NCI-H748 treated with DMSO at 0.1 percent for 48 hours (cell line): Measurements from ENCODE around the gene ZGPAT.
A peak's percentile ranks its signal among the peaks of the same experiment; 100 is the strongest.

Experiments
- DNase-seq: peaks from one replicate; lab custom pipeline; 2025; lab: John Stamatoyannopoulos, UW

The ZGPAT gene

DNA sequence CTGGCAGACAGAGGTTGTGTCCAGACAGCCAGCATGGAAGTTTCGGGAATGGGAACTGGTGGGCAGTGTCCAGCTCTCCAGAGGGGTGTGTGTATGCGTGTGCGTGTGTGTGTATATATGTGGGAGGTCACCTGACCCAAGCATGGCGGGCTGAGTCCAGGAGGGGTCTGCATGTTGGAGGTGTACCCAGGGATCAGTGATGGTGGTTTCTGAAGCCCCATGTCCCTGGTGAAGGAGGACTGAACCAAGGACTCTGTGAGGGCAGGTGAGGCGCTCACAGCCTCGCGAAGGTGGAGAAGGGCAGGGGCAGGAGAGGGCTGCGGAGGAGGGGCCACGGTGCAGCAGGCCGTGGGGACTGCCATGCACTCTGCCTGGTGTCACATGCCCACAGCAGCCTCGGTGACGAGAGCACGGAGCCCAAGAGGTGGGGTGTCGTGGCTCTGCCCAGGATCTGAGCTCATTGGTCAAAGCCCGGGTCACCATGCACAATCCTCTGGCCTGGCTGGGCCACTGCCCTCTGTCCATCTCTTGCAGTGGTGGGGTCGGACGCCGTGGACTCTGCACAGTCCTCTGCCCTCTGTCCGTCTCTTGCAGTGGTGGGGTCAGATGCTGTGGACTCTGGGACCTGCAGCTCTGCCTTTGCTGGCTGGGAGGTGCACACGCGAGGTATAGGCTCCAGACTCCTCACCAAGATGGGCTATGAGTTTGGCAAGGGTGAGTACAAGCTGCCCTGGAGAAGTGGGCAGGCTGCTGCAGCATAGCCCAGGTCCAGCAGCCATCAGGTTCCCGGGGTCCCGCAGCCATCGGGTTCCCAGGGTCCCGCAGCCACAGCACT lies 26.5 kb downstream of the ZGPAT start:
- no peak for DNase-seq

DNA sequence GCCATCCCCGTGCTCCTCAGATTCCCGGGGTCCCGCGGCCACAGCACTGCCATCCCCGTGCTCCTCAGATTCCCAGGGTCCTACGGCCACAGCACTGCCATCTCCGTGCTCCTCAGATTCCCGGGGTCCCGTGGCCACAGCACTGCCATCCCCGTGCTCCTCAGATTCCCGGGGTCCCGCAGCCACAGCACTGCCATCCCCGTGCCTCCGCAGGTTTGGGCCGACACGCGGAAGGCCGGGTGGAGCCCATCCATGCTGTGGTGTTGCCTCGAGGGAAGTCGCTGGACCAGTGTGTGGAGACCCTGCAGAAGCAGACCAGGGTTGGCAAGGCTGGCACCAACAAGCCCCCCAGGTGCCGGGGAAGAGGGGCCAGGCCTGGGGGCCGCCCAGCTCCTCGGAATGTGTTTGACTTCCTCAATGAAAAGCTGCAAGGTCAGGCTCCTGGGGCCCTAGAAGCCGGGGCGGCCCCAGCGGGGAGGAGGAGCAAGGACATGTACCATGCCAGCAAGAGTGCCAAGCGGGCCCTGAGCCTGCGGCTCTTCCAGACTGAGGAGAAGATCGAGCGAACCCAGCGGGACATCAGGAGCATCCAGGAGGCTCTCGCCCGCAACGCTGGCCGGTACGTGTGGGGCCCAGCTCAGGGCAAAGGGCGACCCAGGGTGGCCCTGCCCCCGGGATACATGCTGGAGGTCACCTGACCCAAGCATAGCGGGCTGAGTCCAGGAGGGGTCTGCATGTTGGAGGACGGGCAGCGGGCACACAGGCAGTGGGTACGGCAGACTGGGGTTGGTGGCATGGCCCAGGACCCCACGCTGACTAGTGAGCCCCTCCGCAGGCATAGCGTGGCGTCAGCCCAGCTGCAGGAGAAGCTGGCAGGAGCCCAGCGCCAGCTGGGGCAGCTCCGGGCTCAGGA lies 27.4 kb downstream of the ZGPAT start:
- no peak for DNase-seq

DNA sequence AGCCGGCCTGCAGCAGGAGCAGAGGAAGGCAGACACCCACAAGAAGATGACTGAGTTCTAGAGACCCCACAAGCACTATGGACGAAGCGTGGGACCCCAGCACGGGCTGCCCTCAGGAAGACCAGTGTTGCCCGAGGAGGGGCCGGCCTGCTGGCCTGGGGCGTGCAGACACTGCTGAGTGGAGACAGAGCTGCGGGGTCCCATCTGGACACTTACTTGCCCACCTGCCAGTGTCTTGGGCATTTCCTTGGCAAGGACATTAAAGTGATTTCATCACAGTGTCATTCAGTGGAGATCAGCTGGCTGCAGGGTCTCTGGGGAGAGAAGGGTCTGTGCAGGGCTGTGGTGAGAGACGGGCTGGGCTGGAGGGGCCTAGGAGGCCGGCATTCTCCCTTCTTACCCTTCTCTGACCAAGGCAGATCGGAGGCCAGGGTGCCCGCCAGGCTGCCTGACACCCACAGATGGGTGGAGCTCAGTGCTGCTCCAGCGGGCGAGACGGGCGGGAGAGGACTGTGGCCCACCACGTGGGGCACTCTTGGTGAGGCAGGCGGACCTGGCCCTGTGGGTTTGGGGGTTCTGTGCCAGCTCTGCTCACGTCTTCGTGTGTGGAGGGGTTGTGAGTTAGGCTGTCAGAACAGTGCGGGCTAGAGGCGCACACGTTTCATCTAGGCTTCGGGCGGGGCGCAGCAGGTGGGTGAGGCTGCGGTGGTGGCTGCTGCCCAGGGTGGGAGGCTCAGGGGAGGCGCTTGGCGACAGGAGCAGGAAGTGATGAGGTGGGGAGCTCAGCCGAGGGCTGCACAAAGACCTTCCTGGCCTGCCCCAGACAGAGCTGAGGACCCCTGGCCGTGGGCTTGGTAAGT lies 28.2 kb downstream of the ZGPAT start, which contains the start of gene LIME1:
TSS of gene LIME1 (plus strand) at position 806 of the 860 bp plus-strand sequence. CDS start 886 bp downstream, outside the sequence.
- no peak for DNase-seq

DNA sequence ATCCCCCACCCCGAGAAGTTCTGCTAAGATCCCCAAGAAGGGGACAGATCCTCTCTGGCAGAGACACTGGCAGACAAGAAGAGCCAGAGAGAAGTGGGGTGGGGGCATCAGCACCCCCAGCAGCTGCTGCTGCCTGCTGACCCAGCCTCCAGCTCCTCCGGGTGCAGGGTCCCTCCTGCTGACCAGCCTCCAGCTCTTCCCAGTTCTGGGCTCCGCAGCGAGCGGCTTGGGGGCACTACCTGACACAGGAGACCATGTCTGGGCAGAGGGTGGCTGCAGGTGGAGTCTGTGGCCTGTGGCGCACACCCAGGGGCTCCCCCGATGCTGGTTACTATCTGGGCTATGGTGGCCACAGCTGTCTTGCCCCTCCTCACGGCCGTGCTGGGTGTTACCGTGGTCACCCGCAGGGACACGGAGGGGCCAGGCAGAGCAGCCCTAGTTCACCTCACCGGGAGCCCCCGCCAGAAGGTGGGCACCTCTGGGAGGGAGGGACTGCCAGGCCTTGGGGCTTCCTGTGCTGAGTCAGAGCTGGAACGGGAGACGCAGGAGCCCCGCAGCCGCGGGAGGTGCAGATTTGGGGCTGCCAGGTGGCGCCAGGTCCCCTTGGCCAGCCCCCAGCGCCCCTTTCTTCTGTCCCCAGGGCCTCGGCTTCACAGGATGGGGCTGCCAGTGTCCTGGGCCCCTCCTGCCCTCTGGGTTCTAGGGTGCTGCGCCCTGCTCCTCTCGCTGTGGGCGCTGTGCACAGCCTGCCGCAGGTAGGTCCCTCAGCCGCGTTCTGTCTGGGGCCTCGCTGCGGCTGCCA lies 29.3 kb downstream of the ZGPAT start:
- DNase-seq, result no peak

DNA sequence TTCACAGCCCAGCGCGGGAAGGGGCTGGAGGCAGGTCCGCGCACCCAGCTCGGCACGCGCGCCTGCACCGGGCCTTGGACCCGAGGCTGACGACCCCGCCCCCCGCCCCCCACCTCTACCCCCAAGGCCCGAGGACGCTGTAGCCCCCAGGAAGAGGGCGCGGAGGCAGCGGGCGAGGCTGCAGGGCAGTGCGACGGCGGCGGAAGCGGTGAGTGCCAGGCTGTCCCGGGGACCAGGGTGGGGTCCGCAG lies 29.8 kb downstream of the ZGPAT start:
- DNase-seq, result no peak

DNA sequence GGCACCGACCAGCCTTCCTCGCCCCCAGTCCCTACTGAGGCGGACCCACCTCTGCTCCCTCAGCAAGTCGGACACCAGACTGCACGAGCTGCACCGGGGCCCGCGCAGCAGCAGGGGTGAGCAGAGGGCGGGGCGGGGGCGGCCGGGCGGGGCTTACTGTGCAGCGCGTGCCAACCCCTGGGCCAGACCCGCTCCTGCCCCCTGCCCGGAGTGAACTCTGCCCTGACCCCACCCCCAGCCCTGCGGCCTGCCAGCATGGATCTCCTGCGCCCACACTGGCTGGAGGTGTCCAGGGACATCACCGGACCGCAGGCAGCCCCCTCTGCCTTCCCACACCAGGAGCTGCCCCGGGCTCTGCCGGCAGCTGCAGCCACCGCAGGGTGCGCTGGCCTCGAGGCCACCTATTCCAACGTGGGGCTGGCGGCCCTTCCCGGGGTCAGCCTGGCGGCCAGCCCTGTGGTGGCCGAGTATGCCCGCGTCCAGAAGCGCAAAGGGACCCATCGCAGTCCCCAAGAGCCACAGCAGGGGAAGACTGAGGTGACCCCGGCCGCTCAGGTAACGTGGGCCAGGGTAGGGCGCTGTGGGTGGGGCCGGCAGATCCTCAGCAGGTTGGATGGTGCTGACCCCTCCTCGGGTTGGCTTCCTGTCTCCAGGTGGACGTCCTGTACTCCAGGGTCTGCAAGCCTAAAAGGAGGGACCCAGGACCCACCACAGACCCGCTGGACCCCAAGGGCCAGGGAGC lies 30.3 kb downstream of the ZGPAT start:
- DNase-seq, result no peak

DNA sequence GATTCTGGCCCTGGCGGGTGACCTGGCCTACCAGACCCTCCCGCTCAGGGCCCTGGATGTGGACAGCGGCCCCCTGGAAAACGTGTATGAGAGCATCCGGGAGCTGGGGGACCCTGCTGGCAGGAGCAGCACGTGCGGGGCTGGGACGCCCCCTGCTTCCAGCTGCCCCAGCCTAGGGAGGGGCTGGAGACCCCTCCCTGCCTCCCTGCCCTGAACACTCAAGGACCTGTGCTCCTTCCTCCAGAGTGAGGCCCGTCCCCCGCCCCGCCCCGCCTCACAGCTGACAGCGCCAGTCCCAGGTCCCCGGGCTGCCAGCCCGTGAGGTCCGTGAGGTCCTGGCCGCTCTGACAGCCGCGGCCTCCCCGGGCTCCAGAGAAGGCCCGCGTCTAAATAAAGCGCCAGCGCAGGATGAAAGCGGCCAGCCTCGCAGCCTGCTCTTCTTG lies 30.9 kb downstream of the ZGPAT start:
- DNase-seq, result no peak

DNA sequence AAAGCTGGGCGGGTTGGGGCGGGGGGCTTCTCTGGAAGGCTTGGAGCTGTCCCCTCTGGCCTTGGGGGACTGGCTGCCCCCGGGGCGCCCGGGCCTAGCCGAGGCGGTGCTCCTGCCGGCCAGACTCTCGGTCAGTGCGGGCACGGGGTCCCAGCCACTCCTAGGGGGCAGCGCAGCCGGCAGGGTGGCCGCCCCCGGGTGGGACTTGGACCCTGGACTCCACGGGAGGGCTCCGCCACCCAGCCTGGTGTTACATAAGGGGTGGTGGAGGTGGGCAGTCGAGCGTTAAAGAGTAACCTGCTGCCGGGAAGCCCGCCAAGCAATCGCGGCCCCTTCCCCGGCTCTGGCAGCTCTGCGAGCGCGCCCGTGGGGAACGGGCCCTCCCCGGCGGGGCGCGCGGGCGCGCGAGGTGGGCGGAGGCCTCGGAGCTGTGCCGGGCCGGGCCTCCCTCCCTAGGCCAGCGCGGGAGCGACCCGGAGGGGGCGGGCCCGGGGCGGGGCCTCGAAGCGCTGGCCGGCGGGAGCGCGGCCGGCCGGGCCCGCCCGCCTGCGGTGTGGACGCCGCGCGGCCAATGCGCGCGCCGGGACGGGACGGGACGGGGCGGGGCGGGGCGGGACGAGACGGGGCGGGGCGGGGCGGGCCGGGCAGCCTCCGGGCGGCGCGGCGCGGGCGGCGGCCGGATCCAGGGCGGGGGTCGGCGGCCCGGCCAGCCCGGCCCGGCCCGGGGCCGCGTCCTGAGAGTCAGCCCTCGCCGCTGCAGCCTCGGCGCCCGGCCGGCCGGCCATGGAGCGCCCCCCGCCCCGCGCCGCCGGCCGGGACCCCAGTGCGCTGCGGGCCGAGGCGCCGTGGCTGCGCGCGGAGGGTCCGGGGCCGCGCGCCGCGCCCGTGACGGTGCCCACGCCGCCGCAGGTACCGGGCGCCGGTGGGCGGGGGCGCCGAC lies 31.6 kb downstream of the ZGPAT start, which contains the start of gene SLC2A4RG:
TSS of gene SLC2A4RG (plus strand) at position 647 of the 940 bp plus-strand sequence. CDS start at position 784, 137 bp downstream.
- peak; percentile 26 for DNase-seq

DNA sequence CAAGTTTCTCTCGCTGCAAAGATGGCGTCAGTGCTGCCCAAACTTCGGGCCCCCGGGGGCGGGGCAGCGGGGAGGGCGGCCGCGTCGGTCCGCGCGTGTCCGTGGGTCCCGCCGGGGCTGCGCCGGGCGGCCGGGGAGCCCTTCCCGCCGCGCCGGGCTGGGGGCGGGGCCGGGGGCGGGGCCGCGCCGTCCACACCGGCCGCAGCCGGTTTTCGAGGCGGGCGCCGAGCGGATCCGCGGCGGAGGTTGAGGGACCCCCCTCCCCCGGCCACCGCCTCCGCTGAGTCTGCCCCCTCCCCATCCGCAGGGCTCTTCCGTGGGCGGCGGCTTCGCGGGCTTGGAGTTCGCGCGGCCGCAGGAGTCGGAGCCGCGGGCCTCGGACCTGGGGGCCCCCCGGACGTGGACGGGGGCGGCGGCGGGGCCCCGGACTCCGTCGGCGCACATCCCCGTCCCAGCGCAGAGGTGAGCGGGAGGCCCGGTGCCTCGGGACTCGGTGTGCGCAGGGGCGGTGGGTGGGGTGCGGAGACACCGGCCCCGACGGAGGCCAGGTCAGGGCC lies 32.3 kb downstream of the ZGPAT start:
- peak; percentile 15 for DNase-seq

DNA sequence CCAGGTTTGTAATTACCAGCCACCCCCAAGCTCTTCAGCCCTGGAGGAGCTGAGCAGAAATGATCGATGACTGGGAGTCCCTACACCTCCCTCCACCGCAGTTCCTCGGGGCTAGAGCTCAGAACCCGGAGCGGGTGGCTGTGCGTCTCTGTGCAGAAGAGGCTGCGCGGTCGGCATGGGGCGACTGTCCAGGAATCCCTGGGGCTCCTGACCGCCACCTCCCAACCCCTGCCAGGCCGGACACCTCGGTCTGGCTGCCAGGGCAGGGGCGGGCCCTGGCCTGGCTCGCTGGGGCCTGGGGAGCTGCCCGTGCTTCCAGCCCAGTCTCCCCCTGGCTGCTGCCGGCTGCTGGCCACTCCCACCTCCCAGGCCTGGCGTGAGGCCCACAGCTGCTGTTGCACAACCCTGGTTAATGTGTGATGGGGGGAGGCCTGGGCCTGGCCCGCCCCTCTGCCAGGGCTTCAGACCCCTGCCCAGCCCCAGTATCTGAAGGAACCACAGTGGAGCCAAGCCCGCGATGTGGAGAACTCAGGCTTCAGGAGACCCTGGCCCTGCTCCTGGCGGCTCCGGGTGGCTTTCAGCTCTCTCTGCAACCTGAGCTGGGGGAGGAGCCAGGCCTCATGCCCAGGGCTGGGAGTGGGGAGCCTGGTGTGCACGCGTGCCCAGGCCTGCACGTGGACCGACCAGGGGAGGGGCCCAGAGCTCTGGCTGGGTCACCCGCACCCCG lies 33.0 kb downstream of the ZGPAT start:
- DNase-seq, result peak; percentile 7

DNA sequence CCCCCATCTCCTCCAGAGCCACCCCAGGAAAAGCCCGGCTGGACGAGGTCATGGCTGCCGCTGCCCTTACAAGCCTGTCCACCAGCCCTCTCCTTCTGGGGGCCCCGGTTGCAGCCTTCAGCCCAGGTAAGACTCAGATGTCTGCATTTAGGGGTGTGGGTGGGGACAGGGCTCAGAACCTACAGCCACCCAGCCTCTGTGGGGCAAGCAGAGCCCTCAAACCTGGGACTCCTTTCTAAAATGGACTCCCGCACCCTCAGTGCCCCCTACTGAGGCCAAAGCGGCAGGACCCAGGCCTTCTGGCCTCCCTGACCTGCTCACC lies 33.5 kb downstream of the ZGPAT start:
- no peak for DNase-seq

DNA sequence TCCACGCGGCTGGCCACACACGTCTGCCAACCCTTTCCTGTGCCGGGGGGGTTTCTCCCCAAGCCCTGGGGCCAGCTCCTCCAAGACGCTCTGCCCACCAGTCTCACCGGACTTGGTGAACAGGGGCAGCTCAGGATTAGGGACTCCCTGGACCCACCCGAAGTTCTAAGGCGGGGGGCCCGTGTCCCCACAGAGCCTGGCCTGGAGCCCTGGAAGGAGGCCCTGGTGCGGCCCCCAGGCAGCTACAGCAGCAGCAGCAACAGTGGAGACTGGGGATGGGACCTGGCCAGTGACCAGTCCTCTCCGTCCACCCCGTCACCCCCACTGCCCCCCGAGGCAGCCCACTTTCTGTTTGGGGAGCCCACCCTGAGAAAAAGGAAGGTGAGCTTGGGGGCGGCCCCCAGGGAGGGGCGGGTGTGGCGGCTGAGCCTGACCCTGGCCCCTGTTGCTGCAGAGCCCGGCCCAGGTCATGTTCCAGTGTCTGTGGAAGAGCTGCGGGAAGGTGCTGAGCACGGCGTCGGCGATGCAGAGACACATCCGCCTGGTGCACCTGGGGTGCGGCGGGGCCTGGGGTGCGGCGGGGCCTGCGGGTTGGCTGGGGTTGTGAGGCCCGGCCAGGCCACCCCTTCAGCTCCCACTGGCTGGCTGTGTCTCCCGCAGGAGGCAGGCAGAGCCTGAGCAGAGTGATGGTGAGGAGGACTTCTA lies 34.0 kb downstream of the ZGPAT start:
- DNase-seq, result no peak

DNA sequence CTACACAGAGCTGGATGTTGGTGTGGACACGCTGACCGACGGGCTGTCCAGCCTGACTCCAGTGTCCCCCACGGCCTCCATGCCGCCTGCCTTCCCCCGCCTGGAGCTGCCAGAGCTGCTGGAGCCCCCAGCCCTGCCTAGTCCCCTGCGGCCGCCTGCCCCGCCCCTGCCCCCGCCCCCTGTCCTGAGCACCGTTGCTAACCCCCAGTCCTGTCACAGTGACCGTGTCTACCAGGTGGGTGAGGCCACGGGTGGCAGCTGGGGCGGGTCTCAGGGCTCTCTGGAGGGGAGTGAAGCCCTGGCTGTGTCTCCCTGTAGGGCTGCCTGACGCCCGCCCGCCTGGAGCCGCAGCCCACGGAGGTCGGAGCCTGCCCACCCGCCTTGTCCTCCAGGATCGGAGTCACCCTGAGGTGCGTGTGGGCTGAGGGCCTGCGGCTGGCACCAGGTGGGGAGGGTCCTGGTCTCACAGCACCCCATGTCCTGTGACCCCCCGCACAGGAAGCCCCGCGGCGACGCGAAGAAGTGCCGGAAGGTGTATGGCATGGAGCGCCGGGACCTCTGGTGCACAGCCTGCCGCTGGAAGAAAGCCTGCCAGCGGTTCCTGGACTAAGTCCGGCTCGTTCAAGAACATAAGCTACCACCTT lies 34.7 kb downstream of the ZGPAT start:
- no peak for DNase-seq

DNA sequence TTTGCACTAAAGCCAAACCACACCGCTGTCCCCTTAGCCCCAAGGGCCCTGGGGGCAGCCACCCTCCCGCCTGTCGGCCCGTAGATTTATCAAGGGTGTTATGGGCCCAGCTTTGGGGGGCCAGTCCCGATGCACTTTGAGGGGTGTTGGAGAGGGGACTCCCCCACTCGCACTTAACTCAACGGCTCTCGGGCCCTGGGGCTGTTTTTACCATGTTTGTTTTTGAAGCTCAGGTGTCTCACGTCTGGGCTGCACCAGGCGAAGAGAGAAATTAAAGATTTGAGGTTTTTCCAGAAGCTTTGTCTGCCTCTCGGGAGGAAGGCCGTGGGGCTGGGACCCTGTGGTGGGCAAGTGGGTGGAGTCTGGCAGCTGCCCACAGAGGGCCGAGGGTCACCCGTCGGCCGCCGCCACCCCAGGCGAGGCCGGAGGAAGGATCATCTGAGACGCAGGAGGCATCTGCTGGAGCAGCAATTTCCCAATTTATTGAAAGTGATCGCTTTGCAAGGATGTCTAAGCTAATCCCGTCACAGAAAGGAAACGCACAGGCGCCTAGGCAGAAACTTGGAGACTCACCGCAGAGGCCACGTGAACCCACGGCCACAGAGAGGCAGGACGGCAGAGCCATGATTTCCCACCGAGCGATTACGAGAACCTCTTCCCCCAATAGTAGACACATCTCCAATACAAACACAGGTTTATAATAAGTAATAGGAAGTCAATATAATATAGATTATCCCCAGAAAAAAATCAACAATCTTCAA lies 35.6 kb downstream of the ZGPAT start:
- DNase-seq, result no peak

DNA sequence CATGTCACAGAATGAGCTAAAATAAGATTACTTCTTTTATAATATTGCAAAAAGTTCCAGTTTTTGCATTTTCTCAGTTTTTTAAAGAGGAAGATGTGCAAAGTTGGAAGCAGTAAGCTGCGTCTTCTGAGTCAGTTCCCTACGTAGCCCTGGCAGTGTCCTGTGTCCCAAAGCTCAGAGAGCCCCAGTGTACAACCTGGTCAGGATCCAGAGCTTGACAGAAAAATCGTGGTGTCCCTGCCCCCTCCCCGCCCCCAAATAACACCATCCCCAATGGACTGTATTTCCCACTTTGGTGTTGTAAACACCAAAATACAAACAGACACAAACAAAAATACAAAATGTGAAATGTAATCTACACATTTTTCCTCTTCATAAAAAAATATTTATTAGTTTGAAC lies 36.3 kb downstream of the ZGPAT start:
- no peak for DNase-seq

DNA sequence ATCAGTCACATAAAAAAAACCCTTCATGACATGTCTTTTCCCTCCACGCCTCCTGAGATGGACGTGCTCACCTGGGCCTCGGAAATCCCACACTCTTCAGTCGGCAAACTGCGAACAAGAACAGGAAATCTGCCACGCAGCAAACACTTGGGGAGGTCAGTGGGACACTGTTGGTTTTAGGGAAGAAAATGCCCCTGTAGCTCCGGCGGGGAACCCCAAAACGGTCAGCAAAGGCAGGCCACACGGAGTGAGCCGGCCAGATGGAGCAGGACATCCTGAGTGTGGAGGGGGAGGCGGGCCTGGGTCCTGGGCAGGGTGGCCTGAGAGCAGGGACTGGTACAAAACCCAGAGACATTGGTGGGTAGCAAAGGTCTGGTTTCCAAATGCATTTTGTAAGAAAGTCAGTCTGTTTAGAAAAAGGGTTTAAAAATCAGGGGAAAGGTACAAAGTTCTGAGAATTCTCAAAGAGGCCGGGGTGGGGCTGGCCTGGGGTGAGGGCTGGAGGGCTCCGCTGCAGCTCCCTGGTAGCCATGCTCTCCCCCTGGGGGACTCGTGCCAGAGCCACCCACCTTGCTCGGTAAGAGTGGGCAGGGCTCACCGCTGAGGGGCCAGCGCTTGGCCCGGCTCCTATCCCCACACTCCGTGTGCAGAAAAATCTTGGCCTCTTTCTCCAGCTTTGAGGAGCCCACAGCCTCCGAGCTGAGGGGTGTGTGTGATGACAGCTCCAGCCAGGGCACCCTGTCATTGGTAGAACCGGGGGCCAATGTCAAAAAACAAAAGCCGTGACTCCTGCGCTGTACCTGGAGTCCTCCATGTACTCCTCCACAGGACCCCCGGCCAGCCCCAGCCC lies 37.0 kb downstream of the ZGPAT start:
- no peak for DNase-seq
